Measurements from ENCODE around the gene PLXDC2. TPM values are rescaled to one million over a fixed set of nuclear protein-coding genes. Genes with fewer than 3 reads are reported as not detected.

Gene PLXDC2
- total RNA-seq, 2 donors from 2014 or later: 19.5 to 26.4 TPM

- TF ChIP-seq, protein P1, sequence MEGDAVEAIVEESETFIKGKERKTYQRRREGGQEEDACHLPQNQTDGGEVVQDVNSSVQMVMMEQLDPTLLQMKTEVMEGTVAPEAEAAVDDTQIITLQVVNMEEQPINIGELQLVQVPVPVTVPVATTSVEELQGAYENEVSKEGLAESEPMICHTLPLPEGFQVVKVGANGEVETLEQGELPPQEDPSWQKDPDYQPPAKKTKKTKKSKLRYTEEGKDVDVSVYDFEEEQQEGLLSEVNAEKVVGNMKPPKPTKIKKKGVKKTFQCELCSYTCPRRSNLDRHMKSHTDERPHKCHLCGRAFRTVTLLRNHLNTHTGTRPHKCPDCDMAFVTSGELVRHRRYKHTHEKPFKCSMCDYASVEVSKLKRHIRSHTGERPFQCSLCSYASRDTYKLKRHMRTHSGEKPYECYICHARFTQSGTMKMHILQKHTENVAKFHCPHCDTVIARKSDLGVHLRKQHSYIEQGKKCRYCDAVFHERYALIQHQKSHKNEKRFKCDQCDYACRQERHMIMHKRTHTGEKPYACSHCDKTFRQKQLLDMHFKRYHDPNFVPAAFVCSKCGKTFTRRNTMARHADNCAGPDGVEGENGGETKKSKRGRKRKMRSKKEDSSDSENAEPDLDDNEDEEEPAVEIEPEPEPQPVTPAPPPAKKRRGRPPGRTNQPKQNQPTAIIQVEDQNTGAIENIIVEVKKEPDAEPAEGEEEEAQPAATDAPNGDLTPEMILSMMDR (conservative IDR thresholded peaks at IDR 0.05): no peak
- H3K9me3 ChIP-seq (ENCODE audit: control insufficient read depth, low read length): no peaks in the 10 kb centered on the region
- H3K9ac ChIP-seq (ENCODE audit: extremely low read depth, low read length, poor library complexity, severe bottlenecking): no peak overlapping the region
- no peak overlapping the region for H3K4me3 ChIP-seq (ENCODE audit: low read length)
- H3K36me3 ChIP-seq (ENCODE audit: control insufficient read depth, insufficient read depth, low read length): no peaks in the 10 kb centered on the region
- peaks cover 3% of the 10 kb centered on the region for H3K4me1 ChIP-seq (ENCODE audit: control insufficient read depth, insufficient read depth, low read length)
- peaks cover 4% of the 10 kb centered on the region for H3K36me3 Mint-ChIP-seq (ENCODE audit: low read depth)
- H3K27me3 ChIP-seq (ENCODE audit: control insufficient read depth, insufficient read depth, low read length, poor library complexity, severe bottlenecking): no peaks in the 10 kb centered on the region
- H3K27ac Mint-ChIP-seq: no peak overlapping the region
- peak; percentile 63 for DNase-seq
- WGBS, 2 experiments (ENCODE audit: insufficient coverage in 1 of 2, insufficient read length in 1 of 2): 52 to 61% methylated on average over 2 of the region's 2 CpGs
- no peak overlapping the region for H3K4me3 Mint-ChIP-seq
- H3K9me3 Mint-ChIP-seq: peaks cover 2% of the 10 kb centered on the region
- H3K4me1 Mint-ChIP-seq: peaks cover 19% of the 10 kb centered on the region
- no peak overlapping the region for H3K27ac ChIP-seq (ENCODE audit: low read depth, low read length)
- no peaks in the 10 kb centered on the region for H3K27me3 Mint-ChIP-seq (ENCODE audit: insufficient read depth)
Measured at GRCh38 chr10:19964625-19965024, 148.4 kb downstream of the PLXDC2 start.

DNA sequence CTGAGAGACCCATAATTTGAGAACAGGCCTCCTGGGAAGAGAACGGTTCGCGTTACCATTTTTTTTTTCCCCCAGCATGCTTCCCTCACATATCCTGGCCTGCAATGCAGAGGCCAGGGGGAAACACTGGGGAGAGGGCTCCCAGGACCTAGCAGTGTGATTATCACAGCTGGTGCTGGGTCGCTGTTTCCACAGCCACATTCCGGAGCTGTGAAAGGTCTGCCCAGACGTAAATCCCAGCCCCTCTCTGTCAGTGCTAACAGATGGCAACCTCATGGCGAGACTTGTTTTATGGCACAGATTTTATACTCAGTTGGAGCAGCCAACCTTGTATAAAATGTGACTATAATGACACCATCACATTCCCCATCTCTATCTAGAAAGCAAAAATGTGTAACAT lies 150.5 kb downstream of the PLXDC2 start:
- Mint-ChIP-seq H3K4me3 (peak overlapping the region; percentile 2), H3K36me3 (ENCODE audit: low read depth) (peaks cover 4% of the 10 kb centered on the region), H3K27me3 (ENCODE audit: insufficient read depth) (no peaks in the 10 kb centered on the region), H3K4me1 (peaks cover 19% of the 10 kb centered on the region), H3K9me3 (peaks cover 2% of the 10 kb centered on the region), H3K27ac (peak overlapping the region; percentile 45)
- TF ChIP-seq, protein P1 (conservative IDR thresholded peaks at IDR 0.05): no peak
- H3K27ac ChIP-seq (ENCODE audit: low read depth, low read length): peak overlapping the region; percentile 59
- no peaks in the 10 kb centered on the region for H3K36me3 ChIP-seq (ENCODE audit: control insufficient read depth, insufficient read depth, low read length)
- H3K27me3 ChIP-seq (ENCODE audit: control insufficient read depth, insufficient read depth, low read length, poor library complexity, severe bottlenecking): no peaks in the 10 kb centered on the region
- no peaks in the 10 kb centered on the region for H3K9me3 ChIP-seq (ENCODE audit: control insufficient read depth, low read length)
- peak; percentile 86 for DNase-seq
- H3K9ac ChIP-seq (ENCODE audit: extremely low read depth, low read length, poor library complexity, severe bottlenecking): no peak overlapping the region
- WGBS, 2 experiments (ENCODE audit: insufficient coverage in 1 of 2, insufficient read length in 1 of 2): 28 to 30% methylated on average over 2 to 7 of the region's 7 CpGs
- H3K4me3 ChIP-seq (ENCODE audit: low read length): no peak overlapping the region
- H3K4me1 ChIP-seq (ENCODE audit: control insufficient read depth, insufficient read depth, low read length): peaks cover 3% of the 10 kb centered on the region

GRCh38 chr10:19967981-19968380 lies 151.7 kb downstream of the PLXDC2 start:
- Histone ChIP-seq H3K4me3 (ENCODE audit: low read length) (no peak overlapping the region), H3K9me3 (ENCODE audit: control insufficient read depth, low read length) (no peaks in the 10 kb centered on the region), H3K36me3 (ENCODE audit: control insufficient read depth, insufficient read depth, low read length) (no peaks in the 10 kb centered on the region), H3K4me1 (ENCODE audit: control insufficient read depth, insufficient read depth, low read length) (peaks cover 3% of the 10 kb centered on the region), H3K27ac (ENCODE audit: low read depth, low read length) (no peak overlapping the region), H3K9ac (ENCODE audit: extremely low read depth, low read length, poor library complexity, severe bottlenecking) (no peak overlapping the region), H3K27me3 (ENCODE audit: control insufficient read depth, insufficient read depth, low read length, poor library complexity, severe bottlenecking) (no peaks in the 10 kb centered on the region)
- Mint-ChIP-seq H3K4me1 (peaks cover 19% of the 10 kb centered on the region), H3K4me3 (no peak overlapping the region), H3K27me3 (ENCODE audit: insufficient read depth) (no peaks in the 10 kb centered on the region), H3K27ac (no peak overlapping the region), H3K36me3 (ENCODE audit: low read depth) (peaks cover 1% of the 10 kb centered on the region), H3K9me3 (peaks cover 2% of the 10 kb centered on the region)
- WGBS, 2 experiments (ENCODE audit: insufficient coverage in 1 of 2, insufficient read length in 1 of 2): 80 to 92% methylated on average over 3 of the region's 3 CpGs
- no peak for DNase-seq
- TF ChIP-seq, protein P1 (conservative IDR thresholded peaks at IDR 0.05): no peak
